HG03039 (cell line): ENCODE data around the gene C6orf163.
A peak's percentile ranks its signal among the peaks of the same experiment; 100 is the strongest.
"Not testable (repeated sequence)": the region's sequence is repeated elsewhere in the genome, so short reads cannot be mapped to it uniquely, and the experiment has no call there.

Experiments used
- ATAC-seq: cut with Tn5 transposase; IDR thresholded peaks from one replicate; pipeline ENCODE4 v1.9.1; 2021; ENCODE audit warnings: mild to moderate bottlenecking, moderate library complexity; ENCODE audit not compliant: unreplicated experiment

The C6orf163 gene

DNA sequence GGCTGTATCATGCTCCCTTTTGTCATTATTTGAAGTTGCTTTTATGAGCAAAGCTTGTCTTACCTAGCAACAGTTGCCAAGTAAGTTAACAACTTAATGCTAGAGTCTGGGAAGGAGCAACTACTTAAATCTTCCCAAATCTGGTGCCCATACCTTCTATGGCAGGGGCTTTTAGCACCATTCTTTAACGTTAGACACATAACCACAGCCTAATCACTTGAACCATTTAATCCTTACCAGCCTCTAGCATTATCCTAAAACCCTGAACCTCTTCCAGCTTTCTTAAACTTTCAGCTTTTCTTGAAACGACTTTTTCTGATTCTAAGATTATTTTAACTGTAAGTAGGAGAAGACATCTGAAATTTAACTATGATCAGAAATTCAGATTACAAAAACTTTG, at the start of gene C6orf163:
C6orf163 (plus strand) TSS at position 83 of the 400 bp plus-strand sequence; CDS start at position 370, 287 bp downstream.
- ATAC-seq = no peak

DNA sequence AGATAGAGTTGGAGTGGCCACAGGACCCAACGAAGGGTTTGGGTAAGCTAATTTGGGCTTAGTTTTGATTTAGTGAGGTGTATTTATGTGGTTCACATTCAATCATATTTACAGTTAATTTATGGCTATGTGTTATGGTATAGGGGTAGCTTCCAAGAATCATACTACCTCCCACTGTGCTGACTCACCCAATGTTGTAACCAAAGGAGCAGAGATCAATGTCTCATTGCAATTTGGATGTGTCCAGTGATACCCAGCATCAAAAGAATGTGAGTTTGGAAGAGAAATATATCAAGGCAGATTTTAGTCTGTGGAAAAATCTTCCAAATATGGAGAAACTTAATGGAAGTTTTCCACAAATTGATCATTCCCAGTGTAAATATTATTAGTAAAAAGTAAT, 47.5 kb upstream of the C6orf163 start:
- ATAC-seq = no peak

GRCh38 chr6:87301277-87301676, 43.3 kb upstream of the C6orf163 start:
- ATAC-seq = not testable (repeated sequence)

DNA sequence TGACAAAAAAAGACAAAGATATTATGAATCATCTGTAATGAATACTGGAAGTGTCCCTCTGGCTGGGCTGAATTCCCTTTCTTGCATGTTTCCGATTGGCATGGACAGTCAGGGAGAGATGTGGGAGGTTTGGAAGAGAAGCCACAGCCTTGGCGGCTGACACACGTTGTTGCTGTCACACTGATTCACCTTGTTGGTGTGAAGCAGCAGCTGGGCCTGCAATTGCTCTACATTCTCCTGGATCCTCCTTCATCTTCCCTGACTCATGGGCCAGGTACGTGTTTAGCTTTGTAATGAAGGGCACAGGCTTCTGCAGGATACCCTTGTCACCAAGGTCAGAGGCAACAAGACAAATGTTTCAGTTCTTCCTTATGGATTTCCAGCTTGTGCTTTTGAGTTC, 35.6 kb upstream of the C6orf163 start:
- no peak for ATAC-seq

DNA sequence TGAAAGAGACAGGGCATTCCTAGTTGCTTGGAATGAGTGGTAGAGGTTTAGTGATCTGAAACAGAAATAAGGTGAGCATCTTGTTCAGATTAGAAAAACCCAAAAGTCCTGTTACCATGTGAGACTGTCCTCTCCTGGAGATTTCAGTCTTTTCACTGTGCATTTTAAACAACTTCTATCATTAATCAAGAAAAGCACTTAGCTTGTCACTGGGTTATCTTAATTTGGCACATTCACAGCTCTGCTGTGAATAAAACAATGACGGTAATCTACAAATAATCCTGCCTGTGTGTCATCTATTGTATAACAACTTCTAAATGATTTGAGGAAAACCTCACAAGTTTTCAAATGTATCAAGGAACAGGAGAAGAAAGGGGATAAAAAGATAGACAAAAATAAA, 31.8 kb upstream of the C6orf163 start:
- no peak for ATAC-seq

DNA sequence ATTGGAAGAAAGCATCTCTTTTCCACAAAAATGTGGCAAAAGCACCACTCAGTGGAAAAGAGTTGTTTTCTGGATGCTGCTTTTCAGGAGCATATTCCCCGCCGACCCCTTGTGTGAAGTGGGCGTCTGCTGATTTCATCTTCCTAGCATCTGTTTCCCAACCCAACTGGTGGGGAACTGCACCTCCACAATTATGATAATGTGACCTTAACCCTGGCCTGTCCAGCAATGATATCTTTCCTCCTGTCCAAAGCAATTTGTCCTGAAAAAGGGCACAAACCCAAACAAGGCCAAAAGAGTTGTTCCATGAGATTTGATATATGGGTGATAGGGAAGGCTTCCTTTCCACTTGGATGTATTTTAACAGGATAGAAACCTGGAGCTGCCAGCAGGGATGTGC, 29.5 kb upstream of the C6orf163 start:
- no peak for ATAC-seq

- ATAC-seq = no peak
Measured at GRCh38 chr6:87319271-87319987, 25.2 kb upstream of the C6orf163 start.

- ATAC-seq = peak; percentile 100
Measured at GRCh38 chr6:87322304-87323212, 22.1 kb upstream of the C6orf163 start, which contains the start of gene SMIM8. Gene SMIM8 (plus strand): TSS chr6:87322588. CDS start chr6:87337032, 14,444 bp downstream.

DNA sequence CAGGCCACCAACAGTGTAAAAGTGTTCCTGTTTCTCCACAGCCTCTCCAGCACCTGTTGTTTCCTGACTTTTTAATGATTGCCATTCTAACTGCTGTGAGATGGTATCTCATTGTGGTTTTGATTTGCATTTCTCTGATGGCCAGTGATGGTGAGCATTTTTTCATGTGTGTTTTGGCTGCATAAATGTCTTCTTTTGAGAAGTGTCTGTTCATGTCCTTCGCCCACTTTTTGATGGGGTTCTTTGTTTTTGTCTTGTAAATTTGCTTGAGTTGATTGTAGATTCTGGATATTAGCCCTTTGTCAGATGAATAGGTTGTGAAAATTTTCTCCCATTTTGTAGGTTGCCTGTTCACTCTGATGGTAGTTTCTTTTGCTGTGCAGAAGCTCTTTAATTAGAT, 20.7 kb upstream of the C6orf163 start:
- ATAC-seq = not testable (repeated sequence)

GRCh38 chr6:87330961-87331360, 13.7 kb upstream of the C6orf163 start:
- no peak for ATAC-seq

- ATAC-seq = no peak
Measured at GRCh38 chr6:87333033-87333432, 11.6 kb upstream of the C6orf163 start.

DNA sequence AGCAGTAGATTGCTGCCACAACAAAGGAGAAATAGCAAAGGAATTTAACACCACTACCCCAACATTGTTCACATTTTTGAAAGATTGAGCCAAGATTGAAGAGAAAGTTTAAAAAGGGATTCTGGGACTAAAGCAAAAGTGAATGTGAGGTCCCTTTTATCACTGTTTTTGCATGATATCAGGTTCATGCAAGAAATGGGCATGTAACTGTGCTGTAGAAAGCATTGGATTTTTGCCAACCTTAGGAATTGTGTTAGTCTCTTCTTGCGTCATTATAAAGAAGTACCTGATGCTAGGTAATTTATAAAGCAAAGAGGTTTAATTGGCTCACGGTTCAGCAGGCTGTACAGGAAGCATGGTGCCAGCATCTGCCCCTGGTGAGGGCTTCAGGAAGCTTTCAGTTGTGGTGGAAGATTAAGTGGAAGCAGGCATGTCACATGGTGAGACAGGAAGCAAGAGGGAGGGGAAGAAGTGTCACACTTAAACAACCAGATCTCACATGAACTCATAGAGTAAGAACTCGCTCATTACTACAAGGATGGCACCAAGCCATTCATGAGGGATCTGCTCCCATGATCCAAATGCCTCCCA, 10.9 kb upstream of the C6orf163 start:
- no peak for ATAC-seq

- ATAC-seq = no peak
Measured at GRCh38 chr6:87334683-87335082, 9.9 kb upstream of the C6orf163 start.

GRCh38 chr6:87336367-87336766, 8.2 kb upstream of the C6orf163 start:
- no peak for ATAC-seq

DNA sequence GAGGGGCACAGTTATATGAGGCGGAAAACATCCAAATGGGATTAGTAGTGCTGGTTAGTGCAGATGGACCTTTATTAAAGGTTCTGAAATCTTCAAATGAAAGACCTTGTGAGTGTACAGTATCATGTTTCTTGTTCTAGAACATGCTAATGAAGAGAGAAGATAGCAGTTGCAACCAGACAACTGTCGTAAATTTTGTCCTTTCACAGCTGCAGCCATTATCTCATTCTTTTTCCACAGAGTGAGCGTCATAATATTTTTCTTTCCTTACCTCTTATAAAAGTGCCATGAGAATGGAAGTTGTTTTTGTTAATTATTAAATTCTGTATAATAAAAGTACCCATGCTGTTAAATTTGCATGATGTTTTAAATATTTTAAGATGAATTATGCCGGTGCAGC, 4.4 kb upstream of the C6orf163 start:
- ATAC-seq = no peak

GRCh38 chr6:87341158-87341557, 3.5 kb upstream of the C6orf163 start:
- ATAC-seq = no peak

DNA sequence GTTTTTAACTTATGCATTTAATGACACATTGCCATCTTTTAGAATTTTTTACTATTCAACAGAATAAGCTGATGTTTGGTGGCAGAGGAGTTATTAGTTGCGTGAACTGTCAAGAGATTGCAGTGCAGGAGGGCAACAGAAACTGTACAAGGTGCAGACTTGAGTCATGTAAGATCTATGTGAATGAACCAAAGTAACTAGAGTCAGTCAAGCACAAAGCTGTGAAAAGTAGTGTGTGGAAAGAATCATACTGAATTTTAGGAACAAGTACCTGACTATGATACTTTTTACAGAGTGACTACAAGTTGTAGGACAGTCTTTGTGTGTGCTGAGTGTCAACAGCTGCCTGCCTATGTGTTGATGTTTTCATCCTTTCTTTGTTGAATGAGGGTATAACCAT, 2.7 kb upstream of the C6orf163 start:
- ATAC-seq = peak; percentile 78

DNA sequence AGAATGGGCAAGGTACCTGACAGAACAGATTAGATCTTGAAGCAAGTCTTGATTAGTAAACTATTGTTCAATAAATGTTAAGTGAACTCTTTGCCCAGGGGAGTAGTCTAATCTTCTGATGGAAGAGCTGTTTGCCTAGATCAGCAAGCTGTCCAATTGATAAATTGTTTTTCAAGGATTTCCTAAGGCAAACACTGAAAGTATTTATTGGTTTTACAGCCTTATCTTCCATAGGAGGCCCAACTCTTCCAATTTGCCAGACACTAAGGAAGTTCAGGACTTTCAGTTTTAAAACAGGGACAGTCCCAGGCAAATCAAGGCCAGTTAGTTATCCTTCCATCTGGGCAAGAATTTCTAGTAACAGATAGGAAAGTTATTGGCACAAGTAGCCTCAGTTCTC, 1.8 kb upstream of the C6orf163 start:
- ATAC-seq = no peak

- no peak for ATAC-seq
Measured at GRCh38 chr6:87346700-87347099, 2.1 kb downstream of the C6orf163 start.

DNA sequence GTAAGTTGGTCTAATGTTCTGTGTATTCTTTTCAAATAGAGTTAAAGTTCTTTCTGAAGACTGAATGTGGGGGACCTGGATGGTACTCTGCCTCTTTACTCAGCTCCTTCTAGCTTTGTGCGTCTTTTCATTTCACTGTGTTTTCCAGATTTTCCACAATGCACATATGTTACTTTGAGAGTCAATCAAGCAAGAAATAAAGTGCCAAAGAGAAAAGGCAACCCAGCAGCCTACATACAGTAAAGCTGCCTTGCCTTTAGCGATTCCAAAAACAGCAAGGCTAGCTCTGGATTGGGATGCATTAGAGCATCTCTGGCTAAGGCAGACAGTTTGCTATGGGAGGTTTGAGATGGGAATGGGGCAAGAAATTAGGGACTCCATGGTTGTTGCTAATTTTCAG, 5.3 kb downstream of the C6orf163 start:
- ATAC-seq = no peak

DNA sequence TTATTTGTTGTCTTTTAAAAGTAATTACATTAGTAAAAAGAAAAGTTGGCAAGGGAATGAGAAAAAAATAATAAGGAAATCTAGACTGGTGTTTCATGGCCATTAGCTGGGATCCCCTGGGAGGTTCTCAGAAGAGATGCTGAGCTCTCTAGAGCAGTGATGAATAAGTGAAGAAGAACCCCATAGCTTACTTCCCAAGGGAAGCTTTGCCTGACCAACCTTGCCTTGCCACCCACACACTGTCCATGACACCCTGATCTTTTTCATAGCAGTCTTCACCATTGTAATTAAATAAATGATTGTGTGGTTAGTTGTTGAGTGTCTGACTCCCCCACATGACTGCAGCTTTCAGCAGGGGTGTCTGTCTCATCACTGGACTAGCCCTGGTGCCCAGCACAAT, 5.9 kb downstream of the C6orf163 start:
- no peak for ATAC-seq

DNA sequence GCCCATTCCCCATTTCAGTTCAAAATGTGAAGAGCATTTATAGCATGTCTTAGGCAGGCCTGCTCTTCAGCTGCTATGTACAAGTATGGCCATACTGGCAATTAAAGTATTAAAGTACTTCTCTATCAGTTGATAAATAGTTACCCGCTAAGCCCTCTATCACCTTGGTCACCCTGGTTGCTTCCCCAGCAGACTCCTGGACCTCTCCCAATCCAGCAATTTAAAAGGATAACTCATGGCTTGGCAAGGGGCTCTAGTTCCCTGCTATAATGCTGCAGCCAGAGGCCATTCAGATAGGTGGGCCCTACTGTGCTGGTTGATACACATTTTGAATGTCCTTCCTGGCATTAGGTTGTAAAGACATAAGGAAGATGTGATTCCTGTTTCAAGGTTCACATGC, 7.0 kb downstream of the C6orf163 start:
- ATAC-seq = no peak
